HEK293 (cell line): ENCODE results near the gene RNF44.

Source experiments
- CTCF ChIA-PET: fragments of 350-600 bp; formaldehyde crosslinking; extraction: SDS; loops from one replicate; lab custom pipeline; 2021; ENCODE audit warnings: antibody characterized with exemption; lab: Yijun Ruan, JAX
- POLR2A ChIA-PET: fragments of 300-600 bp; formaldehyde crosslinking; extraction: SDS; loops from one replicate; lab custom pipeline; 2020; ENCODE audit warnings: antibody characterized with exemption, inconsistent platforms; lab: Yijun Ruan, JAX
- H3K27ac ChIP-seq: fragments of 200-500 bp; sonication (Bioruptor generic); 2 replicates; pipeline ENCODE4 v1.5.1; 2014; ENCODE audit warnings: low read depth, low read length, control low read depth, inconsistent platforms; ENCODE audit errors: extremely low read depth
- H3K36me3 ChIP-seq, 2 experiments: fragments of 200-500 bp in 1 of 2; sonication (Bioruptor generic) in 1 of 2; 1 replicate in 1 of 2; 2 replicates in 1 of 2; pipeline ENCODE4 v1.5.1; 2014 to 2017; ENCODE audit warnings: inconsistent platforms in 2 of 2, low read length in 2 of 2; ENCODE audit not compliant: control insufficient read depth in 2 of 2, insufficient read depth in 1 of 2
- H3K4me1 ChIP-seq: fragments of 200-500 bp; sonication (Bioruptor generic); 2 replicates; pipeline ENCODE4 v1.5.1; 2014; ENCODE audit warnings: mild to moderate bottlenecking, low read length, inconsistent platforms; ENCODE audit not compliant: control insufficient read depth, insufficient read depth
- H3K4me3 ChIP-seq: 2 replicates; pipeline ENCODE4 v1.5.1; 2011; ENCODE audit warnings: low read depth, mild to moderate bottlenecking, control low read depth, low read length, moderate library complexity
- H3K9me3 ChIP-seq: fragments of 200-500 bp; sonication (Bioruptor generic); 2 replicates; pipeline ENCODE4 v1.5.1; 2014; ENCODE audit warnings: low read depth, low read length, inconsistent platforms; ENCODE audit not compliant: control insufficient read depth, insufficient read depth
- EGR2 ChIP-seq: fragments of 450-650 bp; formaldehyde crosslinking; IDR thresholded peaks from 2 replicates; pipeline ENCODE4 v1.5.1; 2016; ENCODE audit warnings: low read depth, missing biosample characterization, missing genetic modification characterization
- GLIS1 ChIP-seq: fragments of 450-650 bp; formaldehyde crosslinking; IDR thresholded peaks from 2 replicates; pipeline ENCODE4 v1.5.1; 2016; ENCODE audit warnings: missing biosample characterization, missing genetic modification characterization
- PRDM1 ChIP-seq: fragments of 450-650 bp; formaldehyde crosslinking; IDR thresholded peaks from 2 replicates; pipeline ENCODE4; 2016; ENCODE audit warnings: missing biosample characterization, missing genetic modification characterization
- PRDM4 ChIP-seq: fragments of 450-650 bp; formaldehyde crosslinking; IDR thresholded peaks from 2 replicates; pipeline ENCODE4 v1.5.1; 2017; ENCODE audit warnings: missing biosample characterization, missing genetic modification characterization
- ZBTB26 ChIP-seq: fragments of 450-650 bp; formaldehyde crosslinking; optimal IDR thresholded peaks from 2 replicates; pipeline ENCODE3; 2016; ENCODE audit warnings: missing biosample characterization, mild to moderate bottlenecking, missing genetic modification characterization
- ZEB2 ChIP-seq: fragments of 450-650 bp; formaldehyde crosslinking; IDR thresholded peaks from 2 replicates; pipeline ENCODE4 v1.5.1; 2016; ENCODE audit warnings: missing biosample characterization, missing genetic modification characterization
- ZFHX2 ChIP-seq: fragments of 450-650 bp; formaldehyde crosslinking; conservative IDR thresholded peaks from 2 replicates; pipeline ENCODE4 v1.5.1; 2016; ENCODE audit warnings: missing biosample characterization, missing genetic modification characterization
- ZNF175 ChIP-seq: fragments of 450-650 bp; formaldehyde crosslinking; IDR thresholded peaks from 2 replicates; pipeline ENCODE4 v1.5.1; 2016; ENCODE audit warnings: missing biosample characterization, missing genetic modification characterization
- ZNF341 ChIP-seq: fragments of 450-650 bp; formaldehyde crosslinking; IDR thresholded peaks from 2 replicates; pipeline ENCODE4; 2016; ENCODE audit warnings: low read depth, missing biosample characterization, missing genetic modification characterization
- ZSCAN30 ChIP-seq: fragments of 450-650 bp; IDR thresholded peaks from 2 replicates; pipeline ENCODE4 v1.5.1; 2018; ENCODE audit warnings: missing biosample characterization, mild to moderate bottlenecking, missing genetic modification characterization, moderate library complexity
- TF ChIP-seq, protein P1 (sequence below): fragments of 450-650 bp; formaldehyde crosslinking; IDR thresholded peaks from 2 replicates; pipeline ENCODE4 v1.5.1; 2016; ENCODE audit warnings: missing biosample characterization, missing genetic modification characterization
- TF ChIP-seq, protein P2 (sequence below): fragments of 450-650 bp; formaldehyde crosslinking; IDR thresholded peaks from 2 replicates; pipeline ENCODE4 v1.5.1; 2016; ENCODE audit warnings: missing biosample characterization, missing genetic modification characterization
- TF ChIP-seq, protein P3 (sequence below): fragments of 450-650 bp; formaldehyde crosslinking; IDR thresholded peaks from 2 replicates; pipeline ENCODE4 v1.5.1; 2017; ENCODE audit warnings: missing biosample characterization, missing genetic modification characterization
- TF ChIP-seq, protein P4 (sequence below): fragments of 450-650 bp; formaldehyde crosslinking; IDR thresholded peaks from 2 replicates; pipeline ENCODE4 v1.5.1; 2017; ENCODE audit warnings: missing biosample characterization, missing genetic modification characterization

RNF44 gene

DNA sequence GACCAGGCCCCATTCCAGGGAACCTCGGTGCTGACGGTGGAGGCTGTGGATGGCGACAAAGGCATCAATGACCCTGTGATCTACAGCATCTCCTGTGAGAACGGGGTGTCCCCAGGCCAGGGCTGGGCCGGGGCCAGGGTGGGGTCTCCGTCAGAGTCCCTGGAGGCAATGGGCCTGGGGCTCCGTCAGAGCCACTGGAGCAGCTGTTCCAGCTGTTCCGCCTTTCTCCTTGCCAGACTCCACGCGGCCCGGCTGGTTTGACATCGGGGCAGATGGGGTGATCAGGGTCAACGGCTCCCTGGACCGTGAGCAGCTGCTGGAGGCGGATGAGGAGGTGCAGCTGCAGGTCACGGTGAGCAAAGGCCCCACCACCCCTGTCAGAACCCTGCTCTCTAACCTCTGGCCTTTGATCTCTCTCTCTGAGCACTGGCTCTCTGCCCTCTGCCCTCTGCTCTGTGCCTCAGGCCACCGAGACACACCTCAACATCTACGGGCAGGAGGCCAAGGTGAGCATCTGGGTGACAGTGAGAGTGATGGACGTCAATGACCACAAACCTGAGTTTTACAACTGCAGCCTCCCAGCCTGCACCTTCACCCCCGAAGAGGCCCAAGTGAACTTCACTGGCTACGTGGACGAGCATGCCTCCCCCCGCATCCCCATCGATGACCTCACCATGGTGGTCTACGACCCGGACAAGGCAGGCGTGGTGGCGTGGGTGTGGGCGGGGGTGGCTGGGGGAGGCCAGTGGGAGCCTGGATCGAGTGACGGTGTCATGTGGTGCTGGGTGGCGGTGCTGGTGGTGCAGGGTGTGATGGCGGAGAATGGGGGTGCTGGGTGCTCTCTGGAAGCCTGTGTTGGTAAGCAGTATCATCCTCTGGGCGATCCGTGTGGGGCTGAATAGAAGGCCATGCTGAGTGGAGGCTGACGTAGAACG, 38.6 kb upstream of the RNF44 start:
- Histone ChIP-seq H3K27ac (no peak overlapping the region), H3K4me1 (no peaks in the 10 kb centered on the region), H3K36me3 (no peaks in the 10 kb centered on the region), H3K9me3 (no peaks in the 10 kb centered on the region), H3K4me3 (no peak overlapping the region)
- POLR2A ChIA-PET = no interaction called here
- CTCF ChIA-PET = interaction anchor here (1.1 kb wide), 1 partner anchor 85 kb away, joined by 4 read pairs; no protein-coding TSS in a partner anchor
- peak; percentile 27 for TF ChIP-seq ZFHX2 (tag by site-specific recombination)
- TF ChIP-seq EGR2 (tag by site-specific recombination) = peak; percentile 54
- TF ChIP-seq, protein P1, sequence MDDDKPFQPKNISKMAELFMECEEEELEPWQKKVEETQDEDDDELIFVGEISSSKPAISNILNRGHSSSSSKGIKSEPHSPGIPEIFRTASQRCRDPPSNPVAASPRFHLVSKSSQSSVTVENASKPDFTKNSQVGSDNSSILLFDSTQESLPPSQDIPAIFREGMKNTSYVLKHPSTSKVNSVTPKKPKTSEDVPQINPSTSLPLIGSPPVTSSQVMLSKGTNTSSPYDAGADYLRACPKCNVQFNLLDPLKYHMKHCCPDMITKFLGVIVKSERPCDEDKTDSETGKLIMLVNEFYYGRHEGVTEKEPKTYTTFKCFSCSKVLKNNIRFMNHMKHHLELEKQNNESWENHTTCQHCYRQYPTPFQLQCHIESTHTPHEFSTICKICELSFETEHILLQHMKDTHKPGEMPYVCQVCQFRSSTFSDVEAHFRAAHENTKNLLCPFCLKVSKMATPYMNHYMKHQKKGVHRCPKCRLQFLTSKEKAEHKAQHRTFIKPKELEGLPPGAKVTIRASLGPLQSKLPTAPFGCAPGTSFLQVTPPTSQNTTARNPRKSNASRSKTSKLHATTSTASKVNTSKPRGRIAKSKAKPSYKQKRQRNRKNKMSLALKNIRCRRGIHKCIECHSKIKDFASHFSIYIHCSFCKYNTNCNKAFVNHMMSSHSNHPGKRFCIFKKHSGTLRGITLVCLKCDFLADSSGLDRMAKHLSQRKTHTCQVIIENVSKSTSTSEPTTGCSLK = no peak

- Histone ChIP-seq H3K27ac (no peak overlapping the region), H3K4me1 (no peaks in the 10 kb centered on the region), H3K9me3 (no peaks in the 10 kb centered on the region), H3K36me3 (no peaks in the 10 kb centered on the region), H3K4me3 (no peak overlapping the region)
- CTCF ChIA-PET = interaction anchor here (0.6 to 2.1 kb wide), 6 partner anchors 9 to 118 kb away, joined by 3 to 9 read pairs (median 4); partner anchors contain the start of gene TSPAN17
- TF ChIP-seq, protein P2, sequence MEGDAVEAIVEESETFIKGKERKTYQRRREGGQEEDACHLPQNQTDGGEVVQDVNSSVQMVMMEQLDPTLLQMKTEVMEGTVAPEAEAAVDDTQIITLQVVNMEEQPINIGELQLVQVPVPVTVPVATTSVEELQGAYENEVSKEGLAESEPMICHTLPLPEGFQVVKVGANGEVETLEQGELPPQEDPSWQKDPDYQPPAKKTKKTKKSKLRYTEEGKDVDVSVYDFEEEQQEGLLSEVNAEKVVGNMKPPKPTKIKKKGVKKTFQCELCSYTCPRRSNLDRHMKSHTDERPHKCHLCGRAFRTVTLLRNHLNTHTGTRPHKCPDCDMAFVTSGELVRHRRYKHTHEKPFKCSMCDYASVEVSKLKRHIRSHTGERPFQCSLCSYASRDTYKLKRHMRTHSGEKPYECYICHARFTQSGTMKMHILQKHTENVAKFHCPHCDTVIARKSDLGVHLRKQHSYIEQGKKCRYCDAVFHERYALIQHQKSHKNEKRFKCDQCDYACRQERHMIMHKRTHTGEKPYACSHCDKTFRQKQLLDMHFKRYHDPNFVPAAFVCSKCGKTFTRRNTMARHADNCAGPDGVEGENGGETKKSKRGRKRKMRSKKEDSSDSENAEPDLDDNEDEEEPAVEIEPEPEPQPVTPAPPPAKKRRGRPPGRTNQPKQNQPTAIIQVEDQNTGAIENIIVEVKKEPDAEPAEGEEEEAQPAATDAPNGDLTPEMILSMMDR (tag by site-specific recombination) = no peak
- TF ChIP-seq, protein P3, sequence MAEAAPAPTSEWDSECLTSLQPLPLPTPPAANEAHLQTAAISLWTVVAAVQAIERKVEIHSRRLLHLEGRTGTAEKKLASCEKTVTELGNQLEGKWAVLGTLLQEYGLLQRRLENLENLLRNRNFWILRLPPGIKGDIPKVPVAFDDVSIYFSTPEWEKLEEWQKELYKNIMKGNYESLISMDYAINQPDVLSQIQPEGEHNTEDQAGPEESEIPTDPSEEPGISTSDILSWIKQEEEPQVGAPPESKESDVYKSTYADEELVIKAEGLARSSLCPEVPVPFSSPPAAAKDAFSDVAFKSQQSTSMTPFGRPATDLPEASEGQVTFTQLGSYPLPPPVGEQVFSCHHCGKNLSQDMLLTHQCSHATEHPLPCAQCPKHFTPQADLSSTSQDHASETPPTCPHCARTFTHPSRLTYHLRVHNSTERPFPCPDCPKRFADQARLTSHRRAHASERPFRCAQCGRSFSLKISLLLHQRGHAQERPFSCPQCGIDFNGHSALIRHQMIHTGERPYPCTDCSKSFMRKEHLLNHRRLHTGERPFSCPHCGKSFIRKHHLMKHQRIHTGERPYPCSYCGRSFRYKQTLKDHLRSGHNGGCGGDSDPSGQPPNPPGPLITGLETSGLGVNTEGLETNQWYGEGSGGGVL = no peak
- TF ChIP-seq, protein P4, sequence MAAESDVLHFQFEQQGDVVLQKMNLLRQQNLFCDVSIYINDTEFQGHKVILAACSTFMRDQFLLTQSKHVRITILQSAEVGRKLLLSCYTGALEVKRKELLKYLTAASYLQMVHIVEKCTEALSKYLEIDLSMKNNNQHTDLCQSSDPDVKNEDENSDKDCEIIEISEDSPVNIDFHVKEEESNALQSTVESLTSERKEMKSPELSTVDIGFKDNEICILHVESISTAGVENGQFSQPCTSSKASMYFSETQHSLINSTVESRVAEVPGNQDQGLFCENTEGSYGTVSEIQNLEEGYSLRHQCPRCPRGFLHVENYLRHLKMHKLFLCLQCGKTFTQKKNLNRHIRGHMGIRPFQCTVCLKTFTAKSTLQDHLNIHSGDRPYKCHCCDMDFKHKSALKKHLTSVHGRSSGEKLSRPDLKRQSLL = no peak
- no peak for TF ChIP-seq GLIS1 (tag by site-specific recombination)
- POLR2A ChIA-PET = no interaction called here
Observed at GRCh38 chr5:176575066-176575465, 37.9 kb upstream of the RNF44 start.

DNA sequence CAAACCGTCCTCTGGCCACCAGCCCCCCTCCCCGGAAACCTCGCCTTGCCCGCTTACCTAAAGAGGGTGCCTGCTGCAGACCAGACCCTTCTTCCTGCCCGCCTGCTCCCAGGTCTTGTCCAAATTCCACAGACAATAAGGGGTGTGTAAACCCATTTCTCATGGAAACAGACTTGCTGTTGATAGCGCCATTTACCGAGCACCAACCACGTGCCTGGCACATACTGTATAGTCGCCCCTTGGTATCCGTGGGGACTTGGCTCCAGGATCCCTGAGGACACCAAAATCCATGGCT, 37.0 kb upstream of the RNF44 start:
- H3K27ac ChIP-seq = no peak overlapping the region
- H3K4me1 ChIP-seq = no peaks in the 10 kb centered on the region
- ChIA-PET POLR2A (interaction anchor here (1.6 kb wide), 1 partner anchor 37 kb away, joined by 6 read pairs; the partner anchor contains the start of gene RNF44), CTCF (interaction anchor here (0.6 to 2.4 kb wide), 12 partner anchors 9 to 1697 kb away, joined by 3 to 18 read pairs (median 6); partner anchors contain the start of gene TSPAN17)
- no peaks in the 10 kb centered on the region for H3K9me3 ChIP-seq
- TF ChIP-seq ZNF175 (tag by site-specific recombination) (no peak), ZSCAN30 (tag by site-specific recombination) (0 out of 2 replicates have a peak, but pooled peaks have one; percentile 11), ZEB2 (tag by site-specific recombination) (0 out of 2 replicates have a peak, but pooled peaks have one; percentile 2), ZNF341 (tag by site-specific recombination) (no peak), PRDM1 (no peak), PRDM4 (tag by site-specific recombination) (no peak), ZBTB26 (tag by site-specific recombination) (no peak)
- no peaks in the 10 kb centered on the region for H3K36me3 ChIP-seq
- H3K4me3 ChIP-seq = no peak overlapping the region
